ENCODE data around the gene HRH2. TPM values are rescaled to one million over a fixed set of nuclear protein-coding genes. Genes with fewer than 3 reads are reported as not detected.

HRH2 gene
- total and polyA plus RNA-seq, 2 donors (not counting 1 experiment from before 2014, with no cell fraction given) = 0.46 TPM; not detected in 1

GRCh38 chr5:175688352-175689146, 30.7 kb downstream of the HRH2 start:
- no peak overlapping the region for H3K27ac ChIP-seq (ENCODE audit: low read length in 2 of 2)
- ChIA-PET CTCF (interaction anchor here (1.3 kb wide), 1 partner anchor 11 kb away, joined by 3 read pairs; no protein-coding TSS in a partner anchor), POLR2A (no interaction called here)
- H3K27me3 Mint-ChIP-seq = peaks cover 20% of the 10 kb centered on the region
- H3K4me2 ChIP-seq (replicated peaks; ENCODE audit: low read depth, low read length, poor library complexity, severe bottlenecking) = no peak overlapping the region
- TF ChIP-seq EZH2 (IDR thresholded peaks at IDR 0.05; ENCODE audit: borderline replicate concordance, insufficient read depth, low read depth, low read length, poor library complexity, severe bottlenecking) = no peak
- TF ChIP-seq CTCF (IDR thresholded peaks at IDR 0.05) = no peak
- H3K4me3 Mint-ChIP-seq = no peak overlapping the region
- H3K9ac ChIP-seq (ENCODE audit: low read length) = no peak overlapping the region
- H3K9me3 ChIP-seq (ENCODE audit: control extremely low read depth in 1 of 3, control insufficient read depth in 2 of 3, insufficient read depth in 1 of 3, low read length in 2 of 3) = no peaks in the 10 kb centered on the region
- H3K36me3 ChIP-seq (replicated peaks in 1 of 2; ENCODE audit: control extremely low read depth in 1 of 2, control insufficient read depth in 1 of 2, extremely low read depth in 1 of 2, insufficient read depth in 2 of 2, low read length in 1 of 2) = no peaks in the 10 kb centered on the region
- H2AFZ ChIP-seq (ENCODE audit: insufficient read depth, low read depth, low read length, poor library complexity, severe bottlenecking) = no peak overlapping the region
- H3K4me3 ChIP-seq (ENCODE audit: control extremely low read depth in 1 of 5, extremely low read depth in 1 of 5, insufficient read depth in 1 of 5, low read depth in 2 of 5, low read length in 4 of 5) = no peak overlapping the region
- H3K4me1 ChIP-seq (ENCODE audit: control insufficient read depth in 2 of 2, insufficient read depth in 2 of 2, low read length in 2 of 2) = no peaks in the 10 kb centered on the region
- intact Hi-C loops (cut with micrococcal nuclease) = no loop called here
- no peaks in the 10 kb centered on the region for H3K79me2 ChIP-seq (ENCODE audit: control insufficient read depth, insufficient read depth, low read length)
- DNase-seq (no peak), ATAC-seq (ENCODE audit: low read depth) (no peak)
- H3K27me3 ChIP-seq (replicated peaks in 1 of 4; ENCODE audit: control extremely low read depth in 1 of 4, control insufficient read depth in 3 of 4, insufficient read depth in 4 of 4, low read length in 3 of 4) = peaks cover 0 to 7% (median 0%) of the 10 kb centered on the region in 4 experiments
- no peaks in the 10 kb centered on the region for H4K20me1 ChIP-seq (ENCODE audit: control insufficient read depth, insufficient read depth, low read length, poor library complexity, severe bottlenecking)
- no peaks in the 10 kb centered on the region for H3K4me1 Mint-ChIP-seq
- 88% methylated on average over 10 of the region's 12 CpGs for WGBS (ENCODE audit: insufficient coverage)
- no peak overlapping the region for H3K27ac Mint-ChIP-seq
- H3K9me3 Mint-ChIP-seq (ENCODE audit: insufficient read depth) = no peaks in the 10 kb centered on the region
